Natural killer cell (primary cell): ENCODE measurements around the gene ZNF81. TPM values are rescaled to one million over a fixed set of nuclear protein-coding genes. Genes with fewer than 3 reads are reported as not detected.

Source experiments
- ATAC-seq, 3 donors: fragments of 150-1000 bp in 2 of 3; fragments of 200-7000 bp in 1 of 3; cut with Tn5 transposase; 1 replicate in 1 of 3; 2 replicates in 2 of 3; pipeline ENCODE4 v1.10.0; 2021; ENCODE audit warnings: mild to moderate bottlenecking in 2 of 3, moderate library complexity in 2 of 3
- DNase-seq, 2 donors: peaks; one replicate each; pipeline versions ENCODE4 v3.0.0 to v3.0.0-alpha.2; 2013 to 2021; ENCODE audit warnings: mixed read lengths in 1 of 2
- H3K27ac ChIP-seq: one replicate; pipeline ENCODE4 v1.5.1; 2013; ENCODE audit warnings: mild to moderate bottlenecking, low read length
- H3K27me3 ChIP-seq: one replicate; pipeline ENCODE4 v1.6.1; 2013; ENCODE audit warnings: low read length; ENCODE audit not compliant: control insufficient read depth, insufficient read depth
- H3K36me3 ChIP-seq: one replicate; pipeline ENCODE4 v1.6.1; 2013; ENCODE audit warnings: low read length; ENCODE audit not compliant: control insufficient read depth, insufficient read depth
- H3K4me1 ChIP-seq: one replicate; pipeline ENCODE4 v1.6.1; 2013; ENCODE audit warnings: low read length; ENCODE audit not compliant: control insufficient read depth, insufficient read depth
- H3K4me3 ChIP-seq: one replicate; pipeline ENCODE4 v1.5.1; 2013; ENCODE audit warnings: low read length
- H3K9me3 ChIP-seq: one replicate; pipeline ENCODE4 v1.6.1; 2013; ENCODE audit warnings: low read length; ENCODE audit not compliant: control insufficient read depth, insufficient read depth
- H3K27ac Mint-ChIP-seq, 2 donors: one replicate each; pipeline ENCODE4 v1.8.0; 2022; ENCODE audit warnings: mild to moderate bottlenecking in 2 of 2, mixed read lengths in 2 of 2, moderate library complexity in 1 of 2
- H3K27me3 Mint-ChIP-seq, 2 donors: one replicate each; pipeline ENCODE4 v1.8.0; 2022; ENCODE audit warnings: low read depth in 2 of 2, mixed read lengths in 2 of 2
- H3K36me3 Mint-ChIP-seq: one replicate; pipeline ENCODE4 v1.8.0; 2022; ENCODE audit warnings: mixed read lengths
- H3K4me1 Mint-ChIP-seq, 2 donors: one replicate each; pipeline ENCODE4 v1.8.0; 2022; ENCODE audit warnings: mixed read lengths in 2 of 2
- H3K4me3 Mint-ChIP-seq: one replicate; pipeline ENCODE4 v1.8.0; 2022; ENCODE audit warnings: mild to moderate bottlenecking, moderate library complexity, mixed read lengths
- H3K9me3 Mint-ChIP-seq, 2 donors: one replicate each; pipeline ENCODE4 v1.8.0; 2022; ENCODE audit warnings: mixed read lengths in 2 of 2
- WGBS: methylation state at CpG from one replicate; pipeline ENCODE4 v1.1.7; 2013; ENCODE audit warnings: missing lambda C conversion rate; ENCODE audit not compliant: insufficient coverage; 5-methylcytosine and 5-hydroxymethylcytosine counted together
- intact Hi-C: fragments of 100-400 bp; cut with micrococcal nuclease; formaldehyde crosslinking; loops from one replicate; pipeline ENCODE4 v1.14.2; 2022
- total RNA-seq, 4 donors: library from RNA; stranded (reverse); fragments of 120-200 nt in 1 of 4; gene quantifications; one replicate each; pipeline versions ENCODE4 v1.2.3 to v1.2.4, GENCODE V29; 2013 to 2022
- TF ChIP-seq, protein P1 (sequence below): fragments of 200-600 bp; IDR thresholded peaks from one replicate; pipeline ENCODE4 v1.8.0; 2022; ENCODE audit warnings: antibody characterized with exemption

ZNF81 gene
- total RNA-seq, 3 donors from 2014 or later (not counting 1 experiment from before 2014, with no cell fraction given) = 20.9 to 23.7 (median 21.2) TPM

DNA sequence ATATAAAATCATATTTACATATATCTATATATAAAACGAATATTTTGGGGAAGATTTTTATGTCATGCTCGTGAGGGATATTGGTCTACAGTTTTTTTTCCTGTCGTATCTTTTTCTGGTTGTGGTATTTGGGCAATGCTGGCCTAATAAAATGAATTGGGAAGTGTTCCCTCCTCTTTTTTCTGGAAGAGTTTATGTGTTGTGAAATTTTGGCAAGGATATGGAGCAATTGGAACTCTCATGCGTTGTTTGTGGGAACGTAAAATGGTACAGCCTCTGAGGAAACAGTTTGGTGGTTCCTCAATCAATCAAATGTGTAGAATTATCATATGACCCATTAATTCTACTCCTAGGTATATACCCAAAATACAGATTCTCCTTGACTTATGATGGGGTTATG, 97.2 kb downstream of the ZNF81 start:
- no peaks in the 10 kb centered on the region for H3K27me3 Mint-ChIP-seq
- TF ChIP-seq, protein P1, sequence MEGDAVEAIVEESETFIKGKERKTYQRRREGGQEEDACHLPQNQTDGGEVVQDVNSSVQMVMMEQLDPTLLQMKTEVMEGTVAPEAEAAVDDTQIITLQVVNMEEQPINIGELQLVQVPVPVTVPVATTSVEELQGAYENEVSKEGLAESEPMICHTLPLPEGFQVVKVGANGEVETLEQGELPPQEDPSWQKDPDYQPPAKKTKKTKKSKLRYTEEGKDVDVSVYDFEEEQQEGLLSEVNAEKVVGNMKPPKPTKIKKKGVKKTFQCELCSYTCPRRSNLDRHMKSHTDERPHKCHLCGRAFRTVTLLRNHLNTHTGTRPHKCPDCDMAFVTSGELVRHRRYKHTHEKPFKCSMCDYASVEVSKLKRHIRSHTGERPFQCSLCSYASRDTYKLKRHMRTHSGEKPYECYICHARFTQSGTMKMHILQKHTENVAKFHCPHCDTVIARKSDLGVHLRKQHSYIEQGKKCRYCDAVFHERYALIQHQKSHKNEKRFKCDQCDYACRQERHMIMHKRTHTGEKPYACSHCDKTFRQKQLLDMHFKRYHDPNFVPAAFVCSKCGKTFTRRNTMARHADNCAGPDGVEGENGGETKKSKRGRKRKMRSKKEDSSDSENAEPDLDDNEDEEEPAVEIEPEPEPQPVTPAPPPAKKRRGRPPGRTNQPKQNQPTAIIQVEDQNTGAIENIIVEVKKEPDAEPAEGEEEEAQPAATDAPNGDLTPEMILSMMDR = no peak

DNA sequence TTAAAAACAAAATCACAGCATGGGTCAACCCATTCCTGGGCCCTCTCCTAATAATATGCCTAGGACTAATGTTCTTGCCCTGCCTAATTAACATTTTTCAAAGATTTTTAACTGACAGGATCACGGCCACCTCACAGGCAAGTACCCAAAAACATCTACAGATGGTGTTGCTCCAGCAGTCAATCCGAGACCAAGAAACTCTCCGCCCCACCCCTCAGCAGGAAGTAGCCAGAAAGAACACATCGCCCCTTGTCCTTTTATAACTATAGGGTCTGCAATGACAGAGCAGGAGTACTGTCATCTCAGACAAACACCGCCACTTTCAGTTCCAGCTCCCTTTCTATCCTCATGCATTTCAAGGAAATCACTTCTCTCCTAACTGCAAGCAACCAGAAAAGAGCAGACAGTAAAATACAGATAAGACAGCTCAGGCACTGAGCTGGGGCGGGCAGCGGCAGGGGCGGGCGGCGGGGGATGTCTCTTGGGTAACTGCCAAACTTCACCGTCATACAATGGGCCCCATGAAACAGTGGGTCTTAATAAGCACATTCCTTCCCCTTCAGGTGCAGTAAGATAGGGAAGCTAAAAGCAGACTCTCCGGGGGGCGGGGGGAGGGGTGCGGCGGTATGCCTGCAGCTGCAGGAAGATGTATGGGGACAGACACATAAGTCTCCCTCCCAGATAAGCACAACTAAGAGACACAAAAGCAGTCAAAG, 99.7 kb downstream of the ZNF81 start:
- no peaks in the 10 kb centered on the region for H3K9me3 ChIP-seq
- H3K4me1 ChIP-seq = no peaks in the 10 kb centered on the region
- no peaks in the 10 kb centered on the region for H3K9me3 Mint-ChIP-seq
- TF ChIP-seq, protein P1 = no peak
- peak in 1 of 2 donors; percentile 24 for DNase-seq
- H3K27ac ChIP-seq = no peak overlapping the region
- no peaks in the 10 kb centered on the region for H3K36me3 ChIP-seq
- under 1% methylated on average over 12 of the region's 15 CpGs for WGBS
- H3K27me3 Mint-ChIP-seq = no peaks in the 10 kb centered on the region
- peaks cover 4 to 11% of the 10 kb centered on the region in 2 donors for H3K4me1 Mint-ChIP-seq
- intact Hi-C loops = no loop called here
- peak overlapping the region in 1 of 2 donors; percentile 69 for H3K27ac Mint-ChIP-seq
- peak overlapping the region; percentile 81 for H3K4me3 Mint-ChIP-seq
- no peaks in the 10 kb centered on the region for H3K36me3 Mint-ChIP-seq
- peak in 2 of 3 donors; percentile 39 to 54 for ATAC-seq
- peak overlapping the region; percentile 7 for H3K4me3 ChIP-seq
- no peaks in the 10 kb centered on the region for H3K27me3 ChIP-seq

More for the DNA sequence above, 97.2 kb downstream of the ZNF81 start:
- Mint-ChIP-seq H3K27ac (no peak overlapping the region), H3K4me3 (no peak overlapping the region), H3K36me3 (no peaks in the 10 kb centered on the region), H3K9me3 (no peaks in the 10 kb centered on the region), H3K4me1 (peaks cover 4 to 11% of the 10 kb centered on the region in 2 donors)
- Histone ChIP-seq H3K27ac (no peak overlapping the region), H3K9me3 (no peaks in the 10 kb centered on the region), H3K27me3 (no peaks in the 10 kb centered on the region), H3K4me3 (no peak overlapping the region), H3K36me3 (no peaks in the 10 kb centered on the region), H3K4me1 (no peaks in the 10 kb centered on the region)
- WGBS = 80% methylated on average over 3 of the region's 5 CpGs
- ATAC-seq (no peak), DNase-seq (no peak)
- intact Hi-C loops = no loop called here

DNA sequence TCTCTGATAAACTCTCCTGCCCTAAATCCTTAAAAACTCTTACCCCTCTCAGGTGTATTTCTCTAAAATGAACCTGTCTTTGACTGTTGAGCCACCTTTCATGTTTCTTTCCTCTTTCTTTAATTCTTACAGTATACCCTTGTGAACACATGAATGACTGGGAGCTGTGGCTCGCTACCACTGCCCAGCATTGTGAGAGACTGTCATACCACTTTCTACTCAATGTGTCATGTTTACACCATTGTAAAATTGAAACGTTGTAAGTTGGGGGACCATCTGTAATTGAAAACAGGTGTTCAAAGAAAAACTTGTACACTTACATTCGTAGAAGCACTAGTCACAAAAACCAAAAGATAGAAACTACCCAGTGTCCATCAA, 100.2 kb downstream of the ZNF81 start:
- Mint-ChIP-seq H3K27ac (peak overlapping the region in 1 of 2 donors; percentile 69), H3K4me3 (peak overlapping the region; percentile 58), H3K36me3 (no peaks in the 10 kb centered on the region), H3K4me1 (peaks cover 4 to 11% of the 10 kb centered on the region in 2 donors), H3K9me3 (no peaks in the 10 kb centered on the region), H3K27me3 (no peaks in the 10 kb centered on the region)
- H3K27me3 ChIP-seq = no peaks in the 10 kb centered on the region
- H3K4me1 ChIP-seq = no peaks in the 10 kb centered on the region
- DNase-seq (no peak), ATAC-seq (no peak)
- no peak overlapping the region for H3K27ac ChIP-seq
- no CpG with 5 or more reads among the region's 3 CpGs for WGBS
- TF ChIP-seq, protein P1 = no peak
- intact Hi-C loops = no loop called here
- no peaks in the 10 kb centered on the region for H3K9me3 ChIP-seq
- H3K4me3 ChIP-seq = peak overlapping the region; percentile 7
- no peaks in the 10 kb centered on the region for H3K36me3 ChIP-seq

DNA sequence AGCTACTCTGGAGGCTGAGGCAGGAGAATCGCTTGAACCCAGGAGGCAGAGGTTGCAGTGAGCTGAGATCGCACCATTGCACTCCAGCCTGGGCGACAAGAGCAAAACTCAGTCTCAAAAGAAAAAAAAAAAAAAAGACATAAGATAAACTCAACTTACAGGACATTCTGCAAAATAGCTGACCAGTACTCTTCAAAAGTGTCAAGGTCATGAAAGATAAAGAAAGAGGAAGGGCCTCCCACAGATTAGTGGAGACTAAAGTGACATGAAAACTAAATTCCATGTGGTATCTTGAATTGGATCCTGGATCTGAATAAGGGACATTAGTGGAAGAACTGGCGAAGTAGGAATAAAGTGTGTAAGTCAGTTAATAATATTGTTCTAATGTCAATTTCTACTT, 103.7 kb downstream of the ZNF81 start:
- H3K27ac Mint-ChIP-seq = no peak overlapping the region
- no peaks in the 10 kb centered on the region for H3K9me3 Mint-ChIP-seq
- H3K36me3 Mint-ChIP-seq = no peaks in the 10 kb centered on the region
- Histone ChIP-seq H3K4me3 (no peak overlapping the region), H3K27me3 (no peaks in the 10 kb centered on the region), H3K4me1 (no peaks in the 10 kb centered on the region), H3K27ac (no peak overlapping the region), H3K36me3 (no peaks in the 10 kb centered on the region), H3K9me3 (no peaks in the 10 kb centered on the region)
- intact Hi-C loops = no loop called here
- no peak for ATAC-seq
- no peaks in the 10 kb centered on the region for H3K27me3 Mint-ChIP-seq
- peaks cover 4 to 11% of the 10 kb centered on the region in 2 donors for H3K4me1 Mint-ChIP-seq
- no CpG with 5 or more reads among the region's 4 CpGs for WGBS
- TF ChIP-seq, protein P1 = no peak
- no peak overlapping the region for H3K4me3 Mint-ChIP-seq
- no peak for DNase-seq
